ENCODE measurements around the gene SLC39A9.

- TF ChIP-seq CTCF (IDR thresholded peaks at IDR 0.05): no peak
- no peak for TF ChIP-seq POLR2A (IDR thresholded peaks at IDR 0.05)
Measured at GRCh38 chr14:69485701-69486100, 87.2 kb downstream of the SLC39A9 start.

Measured in uterus (tissue), 2 donors.